PC-9 (cell line): ENCODE results near the gene MRPS27.

ENCODE experiments used
- CTCF ChIP-seq: fragments of 200-600 bp; sonication (generic); conservative IDR thresholded peaks from 2 replicates; pipeline ENCODE4 v1.6.1; 2017; ENCODE audit warnings: mixed run types, antibody characterized with exemption, mild to moderate bottlenecking, moderate library complexity
- EZH2 ChIP-seq: fragments of 200-600 bp; sonication (generic); IDR thresholded peaks from 2 replicates; pipeline ENCODE4 v1.8.0; 2017; ENCODE audit warnings: antibody characterized with exemption, low read depth

GRCh38 chr5:72177538-72177937 lies 142.5 kb downstream of the MRPS27 start:
- TF ChIP-seq CTCF (no peak), EZH2 (no peak)
